HUES6 (cell line): Measurements from ENCODE around the gene IQSEC3.
"Not testable (repeated sequence)": the region's sequence is repeated elsewhere in the genome, so short reads cannot be mapped to it uniquely, and the experiment has no call there.

Source experiments
- H3K27ac ChIP-seq: 2 replicates; pipeline ENCODE4 v1.7.0; 2013; ENCODE audit warnings: low read depth, mild to moderate bottlenecking, low read length, inconsistent platforms
- H3K27me3 ChIP-seq: 2 replicates; pipeline ENCODE4 v1.6.1; 2013; ENCODE audit warnings: low read length; ENCODE audit not compliant: control insufficient read depth, insufficient read depth
- H3K36me3 ChIP-seq: 2 replicates; pipeline ENCODE4 v1.6.1; 2013; ENCODE audit warnings: low read length; ENCODE audit not compliant: control insufficient read depth, insufficient read depth
- H3K4me1 ChIP-seq: 2 replicates; pipeline ENCODE4 v1.6.1; 2013; ENCODE audit warnings: low read length; ENCODE audit not compliant: control insufficient read depth, insufficient read depth
- H3K4me3 ChIP-seq: 2 replicates; pipeline ENCODE4 v1.5.1; 2013; ENCODE audit warnings: low read depth, low read length
- H3K9ac ChIP-seq: one replicate; pipeline ENCODE4 v1.6.1; 2013; ENCODE audit warnings: mild to moderate bottlenecking, low read length
- H3K9me3 ChIP-seq: 2 replicates; pipeline ENCODE4 v1.6.1; 2013; ENCODE audit warnings: low read depth, low read length; ENCODE audit not compliant: control insufficient read depth, insufficient read depth

Gene IQSEC3

DNA sequence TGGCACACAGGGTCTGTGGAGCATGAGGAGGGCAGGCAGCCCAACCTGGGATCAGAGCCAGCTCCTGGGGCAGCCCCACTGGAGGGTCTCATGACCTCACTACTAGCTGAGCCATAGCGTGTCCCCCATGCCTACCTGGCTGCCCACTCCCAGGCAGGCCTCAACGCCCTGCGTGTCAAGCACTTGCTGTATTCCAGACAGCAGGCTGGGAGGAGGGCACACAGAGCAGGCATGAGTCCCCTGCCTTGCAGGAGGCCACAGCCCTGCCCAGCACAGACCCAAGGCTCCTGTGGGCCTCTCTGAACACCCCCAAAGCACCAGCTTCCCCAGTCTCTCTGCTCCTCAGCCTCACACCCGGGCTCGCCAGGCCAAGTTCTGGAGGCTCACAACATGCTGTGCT is 64.0 kb downstream of the IQSEC3 start:
- Histone ChIP-seq H3K36me3 (no peaks in the 10 kb centered on the region), H3K9me3 (no peaks in the 10 kb centered on the region), H3K4me1 (no peaks in the 10 kb centered on the region; the same call in 1 of the 2 replicates), H3K4me3 (no peak overlapping the region), H3K27ac (no peak overlapping the region), H3K9ac (no peak overlapping the region), H3K27me3 (no peaks in the 10 kb centered on the region)

DNA sequence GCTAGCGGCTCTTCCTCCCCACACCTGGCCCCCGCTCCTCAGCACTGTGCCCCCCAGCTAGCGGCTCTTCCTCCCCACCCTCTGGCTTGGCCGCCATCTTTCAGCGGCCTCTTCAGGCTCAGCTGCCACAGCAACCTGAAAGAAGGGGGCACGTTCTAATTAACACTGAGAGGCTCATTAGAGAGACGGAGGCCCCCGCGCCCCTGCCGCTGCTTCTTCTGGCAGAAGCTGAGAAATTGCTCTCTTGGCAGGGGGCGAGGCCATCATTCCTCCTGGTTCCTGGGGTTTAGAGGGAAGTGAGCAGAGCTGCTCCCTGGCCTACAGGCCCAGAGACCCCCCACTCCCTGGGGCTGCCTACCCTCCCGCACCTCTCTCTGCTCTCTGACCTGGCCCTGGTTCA is 64.4 kb downstream of the IQSEC3 start:
- no peak overlapping the region for H3K27ac ChIP-seq
- H3K9ac ChIP-seq, result no peak overlapping the region
- no peaks in the 10 kb centered on the region for H3K27me3 ChIP-seq
- H3K36me3 ChIP-seq, result no peaks in the 10 kb centered on the region
- H3K9me3 ChIP-seq, result no peaks in the 10 kb centered on the region
- no peaks in the 10 kb centered on the region; the same call in 1 of the 2 replicates for H3K4me1 ChIP-seq
- no peak overlapping the region for H3K4me3 ChIP-seq

GRCh38 chr12:131732-132495 is 65.3 kb downstream of the IQSEC3 start:
- Histone ChIP-seq H3K9ac (peak overlapping the region; percentile 13), H3K9me3 (no peaks in the 10 kb centered on the region), H3K27me3 (no peaks in the 10 kb centered on the region; the same call in 1 of the 2 replicates), H3K27ac (no peak overlapping the region), H3K4me1 (no peaks in the 10 kb centered on the region; the same call in 1 of the 2 replicates), H3K4me3 (no peak overlapping the region), H3K36me3 (no peaks in the 10 kb centered on the region)

DNA sequence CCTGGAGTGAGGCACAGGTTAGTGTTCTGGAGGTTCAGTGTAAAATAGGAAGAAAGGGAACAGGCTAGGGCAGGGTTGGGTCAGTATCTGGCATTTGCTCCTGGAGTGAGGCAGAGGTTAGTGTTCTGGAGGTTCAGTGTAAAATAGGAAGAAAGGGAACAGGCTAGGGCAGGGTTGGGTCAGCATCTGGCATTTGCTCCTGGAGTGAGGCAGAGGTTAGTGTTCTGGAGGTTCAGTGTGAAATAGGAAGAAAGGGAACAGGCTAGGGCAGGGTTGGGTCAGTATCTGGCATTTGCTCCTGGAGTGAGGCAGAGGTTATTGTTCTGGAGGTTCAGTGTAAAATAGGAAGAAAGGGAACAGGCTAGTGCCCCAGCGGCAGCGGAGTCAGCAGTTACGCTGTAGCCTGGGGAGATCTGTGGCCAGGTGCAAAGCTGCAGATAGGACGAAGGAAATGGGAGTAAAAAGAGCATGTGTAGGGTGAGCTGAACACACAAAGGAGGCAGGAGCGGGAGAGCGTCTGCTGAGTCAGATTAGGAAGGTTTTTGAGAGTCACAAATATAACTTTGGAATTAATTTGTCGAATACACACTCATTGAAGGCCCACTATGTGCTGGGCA is 67.2 kb downstream of the IQSEC3 start:
- not testable (repeated sequence) for H3K4me3 ChIP-seq, H3K27me3 ChIP-seq, H3K9ac ChIP-seq, H3K9me3 ChIP-seq, H3K27ac ChIP-seq, H3K4me1 ChIP-seq, H3K36me3 ChIP-seq

DNA sequence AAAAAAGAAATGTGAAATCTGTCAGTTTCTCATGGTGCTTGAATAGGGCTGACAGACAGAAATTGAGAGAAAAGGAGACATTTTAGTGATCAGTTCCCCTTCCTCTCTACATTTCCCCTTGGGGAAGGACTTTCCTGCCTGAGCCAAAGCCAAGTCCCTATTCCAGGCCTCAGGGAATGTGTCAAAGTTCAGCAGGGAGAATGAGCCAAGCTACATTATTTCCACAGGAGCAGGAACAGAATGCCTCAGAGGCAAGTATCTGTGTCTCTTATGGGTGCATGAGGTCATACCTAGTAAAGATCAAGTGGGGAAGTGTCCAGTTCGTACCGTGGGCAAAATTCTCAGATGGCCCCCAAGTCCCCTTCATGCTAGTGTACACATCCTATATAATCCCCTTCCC is 68.6 kb downstream of the IQSEC3 start:
- H3K27ac ChIP-seq, result no peak overlapping the region
- H3K4me3 ChIP-seq, result no peak overlapping the region
- H3K36me3 ChIP-seq, result no peaks in the 10 kb centered on the region
- peaks cover 24% of the 10 kb centered on the region for H3K27me3 ChIP-seq
- H3K9me3 ChIP-seq, result no peaks in the 10 kb centered on the region
- H3K9ac ChIP-seq, result no peak overlapping the region
- H3K4me1 ChIP-seq, result peaks cover 13% of the 10 kb centered on the region

DNA sequence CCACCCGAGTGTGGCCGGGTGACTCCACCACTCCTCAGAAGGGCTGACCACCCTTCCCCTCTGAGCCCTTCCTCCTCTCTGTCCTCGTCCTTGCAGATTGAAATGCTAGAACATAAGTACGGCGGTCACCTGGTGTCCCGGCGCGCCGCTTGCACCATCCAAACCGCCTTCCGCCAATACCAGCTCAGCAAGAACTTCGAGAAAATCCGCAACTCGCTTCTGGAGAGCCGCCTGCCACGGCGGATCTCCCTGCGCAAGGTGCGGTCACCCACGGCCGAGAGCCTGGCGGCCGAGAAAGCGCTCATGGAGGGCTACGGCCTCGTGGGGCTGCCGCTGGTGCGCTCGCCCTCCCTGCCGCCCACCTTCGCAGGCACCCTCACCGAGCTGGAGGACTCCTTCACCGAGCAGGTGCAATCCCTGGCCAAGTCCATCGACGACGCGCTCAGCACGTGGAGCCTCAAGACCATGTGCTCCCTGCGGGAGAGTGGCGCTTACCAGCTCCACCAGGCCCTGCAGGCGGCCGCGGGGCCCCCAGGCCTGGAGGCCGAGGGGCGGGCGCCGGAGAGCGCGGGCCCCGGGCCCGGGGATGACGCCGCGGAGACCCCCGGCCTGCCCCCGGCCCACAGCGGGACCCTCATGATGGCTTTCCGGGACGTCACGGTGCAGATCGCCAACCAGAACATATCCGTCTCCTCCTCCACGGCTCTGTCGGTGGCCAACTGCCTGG is 71.8 kb downstream of the IQSEC3 start:
- H3K36me3 ChIP-seq, result no peaks in the 10 kb centered on the region
- peaks cover 35% of the 10 kb centered on the region for H3K4me1 ChIP-seq

DNA sequence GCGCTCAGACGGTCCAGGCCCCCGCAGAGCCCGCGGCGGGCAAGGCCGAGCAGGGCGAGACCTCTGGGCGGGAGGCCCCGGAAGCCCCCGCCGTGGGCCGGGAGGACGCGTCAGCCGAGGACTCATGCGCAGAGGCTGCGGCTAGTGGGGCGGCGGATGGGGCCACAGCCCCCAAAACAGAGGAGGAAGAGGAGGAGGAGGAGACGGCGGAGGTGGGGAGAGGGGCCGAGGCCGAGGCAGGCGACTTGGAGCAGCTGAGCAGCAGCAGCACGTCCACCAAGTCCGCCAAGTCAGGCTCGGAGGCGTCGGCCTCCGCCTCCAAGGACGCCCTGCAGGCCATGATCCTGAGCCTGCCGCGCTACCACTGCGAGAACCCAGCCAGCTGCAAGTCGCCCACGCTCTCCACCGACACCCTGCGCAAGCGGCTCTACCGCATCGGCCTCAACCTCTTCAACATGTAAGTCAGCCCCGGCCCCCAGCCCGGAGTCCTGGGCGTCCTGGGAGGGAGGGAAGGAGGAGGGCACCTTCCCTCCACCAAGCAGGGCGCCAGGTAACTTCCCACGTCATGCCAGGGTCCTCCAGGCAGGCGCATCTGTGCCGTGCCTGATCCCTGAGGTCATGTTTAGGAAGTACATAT is 72.4 kb downstream of the IQSEC3 start:
- H3K36me3 ChIP-seq, result no peaks in the 10 kb centered on the region
- no peaks in the 10 kb centered on the region for H3K9me3 ChIP-seq
- H3K27me3 ChIP-seq, result peaks cover 30% of the 10 kb centered on the region
- no peak overlapping the region for H3K9ac ChIP-seq
- H3K27ac ChIP-seq, result no peak overlapping the region
- peaks cover 40% of the 10 kb centered on the region for H3K4me1 ChIP-seq
- peak overlapping the region; percentile 37 for H3K4me3 ChIP-seq

More for the DNA sequence above, 71.8 kb downstream of the IQSEC3 start:
- Histone ChIP-seq H3K27ac (no peak overlapping the region), H3K9me3 (no peaks in the 10 kb centered on the region), H3K27me3 (peaks cover 30% of the 10 kb centered on the region), H3K9ac (no peak overlapping the region), H3K4me3 (no peak overlapping the region)

DNA sequence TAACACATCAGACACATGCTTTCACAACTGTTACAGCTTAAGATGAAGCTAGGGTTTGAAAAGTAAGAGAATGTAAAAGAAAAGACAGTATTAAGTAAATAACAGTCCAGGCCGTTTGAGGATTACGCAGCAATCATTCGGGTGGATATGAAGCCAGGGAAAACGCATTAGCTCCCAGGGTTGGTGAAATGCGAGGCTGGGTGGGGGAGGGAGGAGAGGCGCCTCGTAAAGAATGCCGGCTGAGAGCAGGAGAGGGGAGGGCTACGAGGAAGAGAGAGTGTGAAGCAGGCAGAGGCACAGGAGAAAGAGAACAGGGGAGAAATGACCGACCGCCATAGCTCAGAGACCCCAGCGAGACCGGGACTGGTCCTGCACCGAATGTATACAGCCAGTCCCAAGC is 73.0 kb downstream of the IQSEC3 start:
- H3K9me3 ChIP-seq, result no peaks in the 10 kb centered on the region
- no peak overlapping the region for H3K27ac ChIP-seq
- H3K4me1 ChIP-seq, result peaks cover 45% of the 10 kb centered on the region
- H3K36me3 ChIP-seq, result no peaks in the 10 kb centered on the region
- peaks cover 30% of the 10 kb centered on the region for H3K27me3 ChIP-seq
- H3K4me3 ChIP-seq, result peak overlapping the region; percentile 37
- no peak overlapping the region for H3K9ac ChIP-seq

GRCh38 chr12:140162-140561 is 73.6 kb downstream of the IQSEC3 start:
- H3K9ac ChIP-seq, result no peak overlapping the region
- H3K27me3 ChIP-seq, result peaks cover 30% of the 10 kb centered on the region
- H3K27ac ChIP-seq, result no peak overlapping the region
- peaks cover 47% of the 10 kb centered on the region for H3K4me1 ChIP-seq
- no peaks in the 10 kb centered on the region for H3K9me3 ChIP-seq
- H3K36me3 ChIP-seq, result no peaks in the 10 kb centered on the region
- H3K4me3 ChIP-seq, result no peak overlapping the region

DNA sequence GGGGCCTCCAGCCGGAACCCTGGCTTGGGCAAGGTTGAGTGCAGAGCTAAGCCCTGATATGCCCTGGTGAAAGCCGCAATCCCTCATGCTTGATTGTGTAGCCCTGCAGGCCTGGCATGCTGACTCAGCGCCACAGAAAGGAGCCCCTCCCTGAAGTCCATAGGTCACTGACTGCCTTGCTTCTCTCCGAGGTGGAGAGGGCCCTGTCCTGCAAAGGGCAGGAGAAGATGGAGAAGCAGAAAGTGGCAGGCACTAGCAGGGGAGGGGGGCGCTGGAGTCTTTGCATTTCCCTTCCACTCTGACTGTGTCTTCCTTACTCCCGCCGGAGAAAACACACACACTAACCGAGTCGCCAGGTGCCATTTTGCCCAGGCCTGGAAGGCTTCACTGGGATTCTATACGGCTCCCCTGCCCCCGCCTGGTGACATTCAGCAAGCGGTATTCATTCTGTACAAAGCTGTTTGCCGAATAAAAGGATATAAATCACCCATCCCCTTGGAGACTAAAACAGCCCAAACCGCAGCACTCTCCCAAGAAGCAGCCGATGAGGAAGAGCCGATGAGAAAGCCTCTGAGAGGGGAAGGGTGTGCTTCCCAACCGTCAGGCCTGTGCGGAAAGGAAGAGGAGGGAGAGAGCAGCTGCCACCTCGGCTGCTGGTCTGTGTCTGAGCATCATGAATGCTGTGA is 77.5 kb downstream of the IQSEC3 start:
- no peak overlapping the region for H3K4me3 ChIP-seq
- H3K36me3 ChIP-seq, result no peaks in the 10 kb centered on the region
- H3K9me3 ChIP-seq, result no peaks in the 10 kb centered on the region
- H3K9ac ChIP-seq, result no peak overlapping the region
- peaks cover 52% of the 10 kb centered on the region for H3K4me1 ChIP-seq
- H3K27me3 ChIP-seq, result peaks cover 17% of the 10 kb centered on the region
- no peak overlapping the region for H3K27ac ChIP-seq
